Stimulated activated CD4-positive, alpha-beta T cell treated with anti-CD3 and anti-CD28 coated beads, Interleukin-12 subunit alpha, Interleukin-12 subunit beta, amount 100 ng/mL, for 4 hours (primary cell): ENCODE results near the gene CTNND2.

ENCODE experiments used
- DNase-seq: peaks from one replicate; pipeline ENCODE4 v3.0.0-alpha.2; 2020

Gene CTNND2

DNA sequence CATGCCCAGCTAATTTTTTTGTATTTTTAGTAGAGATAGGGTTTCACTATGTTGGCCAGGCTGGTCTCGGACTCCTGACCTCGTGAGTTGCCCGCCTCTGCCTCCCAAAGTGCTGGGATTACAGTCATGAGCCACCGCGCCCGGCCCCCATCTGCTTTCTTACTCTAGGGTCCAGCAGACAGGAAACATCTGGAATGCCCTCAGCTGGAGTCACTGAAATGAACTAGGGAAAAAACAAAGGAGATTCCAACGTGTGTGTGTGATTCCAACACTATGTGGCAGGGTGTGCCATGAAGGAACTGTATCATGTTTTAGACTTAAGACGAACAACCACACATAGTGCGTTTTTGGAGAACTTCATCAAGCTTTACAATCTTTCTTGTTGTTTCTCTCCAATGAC, 603.1 kb downstream of the CTNND2 start:
- no peak for DNase-seq

DNA sequence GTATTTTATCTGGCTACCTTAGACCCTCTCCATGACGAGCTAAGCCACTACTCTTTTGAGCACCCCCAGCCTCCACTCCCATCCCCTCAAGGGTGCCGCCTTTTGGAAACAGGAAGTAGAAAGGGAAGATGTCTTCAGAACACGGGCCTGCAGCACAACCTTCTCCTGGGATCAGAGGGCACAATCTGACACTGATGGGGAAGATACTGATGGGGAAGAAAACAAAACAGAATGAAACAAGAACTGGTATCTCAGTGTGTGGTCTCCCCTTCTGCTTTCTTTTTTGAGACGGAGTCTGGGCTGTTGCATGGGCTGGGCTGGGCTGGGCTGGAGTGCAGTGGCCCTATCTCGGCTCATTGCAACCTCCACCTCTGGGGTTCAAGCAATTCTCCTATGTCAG, 603.5 kb downstream of the CTNND2 start:
- DNase-seq = no peak

DNA sequence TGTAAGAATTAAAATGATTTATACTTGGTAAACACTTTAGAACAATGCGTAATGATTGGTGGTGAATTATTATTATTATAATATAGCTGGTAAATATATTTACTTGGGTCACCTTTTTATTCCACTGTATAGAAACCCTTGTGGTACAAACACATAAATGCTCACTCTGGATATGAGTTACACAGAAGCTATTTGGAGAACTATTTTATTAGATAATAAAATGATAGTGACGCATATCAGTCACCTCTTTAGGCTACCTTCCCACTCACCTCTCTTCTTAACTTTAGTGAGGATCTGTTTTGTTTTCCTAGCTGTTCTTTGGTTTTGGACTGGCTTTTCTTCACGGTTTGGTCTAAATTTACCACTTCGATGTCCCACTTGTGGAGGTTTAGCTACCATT, 605.4 kb downstream of the CTNND2 start:
- no peak for DNase-seq

DNA sequence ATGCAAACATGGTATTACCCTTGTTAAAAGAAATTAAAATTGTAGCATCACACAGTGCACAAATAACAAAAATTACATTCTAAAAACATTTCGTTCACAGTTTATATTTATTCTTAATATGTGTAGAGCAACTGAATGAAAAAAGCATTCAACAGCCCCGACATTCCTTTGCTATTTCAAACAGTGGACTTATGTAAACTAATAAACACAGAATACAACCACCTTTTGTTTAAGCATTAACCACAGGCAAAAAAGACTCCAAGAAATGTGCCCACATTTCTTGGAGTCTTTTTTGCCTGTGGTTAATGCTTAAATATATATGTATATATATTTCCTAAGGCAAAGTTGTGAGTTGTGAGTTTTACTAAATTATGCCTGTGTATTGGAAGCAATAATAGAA, 610.7 kb downstream of the CTNND2 start:
- DNase-seq = no peak

DNA sequence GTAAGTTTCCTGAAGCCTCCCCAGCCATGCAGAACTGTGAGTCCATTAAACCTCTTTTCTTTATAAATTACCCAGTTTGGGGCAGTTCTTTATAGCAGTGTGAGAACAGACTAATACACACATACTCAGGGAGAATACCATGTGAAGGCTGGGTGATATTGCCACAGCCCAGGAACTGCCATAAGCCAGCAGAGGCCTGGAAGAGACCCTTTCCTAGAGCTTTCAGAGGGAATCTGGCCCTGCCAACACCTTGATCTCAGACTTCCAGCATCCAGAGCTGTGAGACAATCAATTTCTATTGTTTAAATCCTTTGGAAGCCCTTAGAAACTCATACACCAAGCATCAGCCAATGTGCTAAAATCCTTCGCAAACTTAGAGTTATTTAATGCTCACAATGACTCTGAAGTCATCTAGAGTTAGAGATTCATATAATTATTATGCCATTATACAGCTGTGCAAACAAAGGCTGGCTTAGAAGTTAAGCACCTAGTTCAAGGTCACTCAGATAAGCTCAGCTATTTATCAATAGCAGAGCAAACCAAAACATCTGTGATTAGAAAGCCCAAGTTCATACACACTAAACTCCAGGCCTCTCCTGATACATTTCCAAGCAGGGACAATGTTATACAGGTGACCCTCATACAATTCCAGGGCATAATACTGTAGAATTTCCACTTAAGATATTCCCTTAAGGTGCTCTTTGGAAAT, 611.4 kb downstream of the CTNND2 start:
- DNase-seq = no peak

DNA sequence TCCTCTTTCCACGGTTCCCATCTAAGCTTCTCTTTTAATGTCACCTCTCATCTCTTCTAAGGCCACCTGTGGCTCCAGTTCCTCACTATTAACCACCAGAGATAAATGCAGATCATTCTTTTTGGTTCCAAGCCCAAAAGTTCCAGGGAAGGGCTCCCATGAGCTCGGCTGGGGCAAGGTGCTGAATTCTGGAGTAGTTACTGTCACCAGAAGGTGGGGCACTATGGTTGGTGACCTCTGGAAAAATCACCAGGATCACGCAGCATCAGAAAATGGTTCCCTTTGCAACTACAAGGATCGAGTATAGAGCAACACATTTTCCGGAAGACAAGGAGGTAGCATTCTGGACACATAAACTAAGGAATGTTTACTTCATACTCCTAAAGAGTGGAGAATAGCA, 614.5 kb downstream of the CTNND2 start:
- no peak for DNase-seq

DNA sequence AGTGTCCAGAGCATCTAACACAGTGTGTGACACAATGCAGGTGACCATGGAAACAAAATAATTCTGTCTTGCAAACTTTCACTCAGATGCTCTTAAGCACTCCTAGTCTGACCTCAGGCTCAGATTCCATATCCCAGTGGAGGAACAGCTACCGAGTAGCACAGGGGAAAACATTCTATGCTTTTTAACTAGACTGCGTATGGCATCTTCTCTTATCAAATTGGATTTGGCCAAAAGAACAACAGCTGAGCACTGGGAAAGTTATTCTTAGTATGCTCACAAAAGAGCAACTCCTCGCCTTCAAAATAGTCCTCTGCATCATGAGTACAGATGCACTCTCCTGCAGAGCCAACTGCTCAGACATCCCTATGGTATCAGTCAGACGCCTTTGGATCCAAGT, 615.0 kb downstream of the CTNND2 start:
- no peak for DNase-seq

DNA sequence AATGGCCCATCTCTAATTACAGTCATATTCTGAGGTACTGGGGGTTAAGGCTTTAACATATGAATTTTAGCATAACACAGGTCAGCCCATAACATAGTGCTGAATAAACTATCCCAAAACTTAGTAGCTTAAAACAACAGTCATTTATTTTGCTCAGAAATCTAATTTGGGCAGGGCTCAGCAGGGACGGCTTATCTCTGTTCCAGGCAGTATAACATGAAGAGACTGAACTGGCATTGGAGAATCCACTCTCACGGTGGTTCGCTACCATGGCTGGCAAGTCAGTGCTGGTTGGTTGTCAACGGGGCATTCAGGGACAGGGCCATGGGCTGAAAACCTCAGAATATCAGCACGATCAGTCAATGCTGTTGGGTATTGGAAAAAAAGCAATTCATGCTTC, 622.4 kb downstream of the CTNND2 start:
- no peak for DNase-seq

DNA sequence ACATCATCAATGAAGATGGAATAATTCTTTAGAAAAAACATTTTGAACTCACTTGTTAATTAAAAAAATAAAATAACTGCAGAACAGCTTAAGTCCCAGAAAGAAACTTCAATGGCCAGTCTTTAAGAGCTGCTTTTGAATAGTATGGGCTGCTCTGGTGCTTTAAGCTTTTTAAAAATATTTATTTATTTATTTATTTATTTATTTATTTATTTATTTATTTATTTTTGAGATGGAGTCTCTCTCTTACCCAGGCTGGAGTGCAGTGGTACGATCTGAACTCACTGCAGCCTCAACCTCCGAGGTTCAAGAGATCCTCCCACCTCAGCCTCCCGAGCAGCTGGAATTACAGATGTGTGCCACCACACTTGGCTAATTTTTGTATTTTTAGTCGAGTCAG, 626.9 kb downstream of the CTNND2 start:
- DNase-seq = no peak

DNA sequence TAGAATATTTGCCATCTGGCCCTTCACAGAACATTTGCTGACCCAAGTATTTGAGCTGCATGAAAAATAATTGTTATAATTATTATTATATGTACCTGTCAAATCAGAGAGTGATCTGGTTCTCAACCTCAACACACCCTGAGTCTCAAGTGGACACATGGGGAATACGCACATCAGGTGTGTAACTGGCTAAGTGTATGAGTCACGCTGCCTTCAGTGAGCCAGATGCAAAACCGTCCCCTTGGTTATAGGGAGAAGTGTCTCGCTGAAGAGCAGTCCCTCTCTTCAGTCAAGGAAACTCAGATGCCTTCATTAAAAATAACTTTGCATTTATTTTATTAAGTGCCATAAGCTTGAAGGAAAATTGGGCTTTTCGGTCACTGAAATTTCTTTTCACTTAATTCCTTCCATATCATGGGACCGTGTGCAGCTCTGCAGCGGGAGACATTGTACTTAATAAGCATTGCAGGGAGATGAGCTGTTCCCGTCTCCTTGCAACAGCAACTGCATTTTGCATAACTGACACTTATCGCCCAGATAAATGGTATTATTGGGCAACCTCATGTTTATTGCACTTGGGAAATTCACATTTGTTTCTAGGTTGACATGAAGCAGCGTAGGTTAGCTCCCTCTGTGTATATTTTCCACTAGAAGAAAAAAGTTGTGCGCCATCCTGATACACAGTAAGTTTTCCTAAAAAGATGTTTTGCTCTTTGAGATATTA, 630.9 kb downstream of the CTNND2 start:
- DNase-seq = no peak

DNA sequence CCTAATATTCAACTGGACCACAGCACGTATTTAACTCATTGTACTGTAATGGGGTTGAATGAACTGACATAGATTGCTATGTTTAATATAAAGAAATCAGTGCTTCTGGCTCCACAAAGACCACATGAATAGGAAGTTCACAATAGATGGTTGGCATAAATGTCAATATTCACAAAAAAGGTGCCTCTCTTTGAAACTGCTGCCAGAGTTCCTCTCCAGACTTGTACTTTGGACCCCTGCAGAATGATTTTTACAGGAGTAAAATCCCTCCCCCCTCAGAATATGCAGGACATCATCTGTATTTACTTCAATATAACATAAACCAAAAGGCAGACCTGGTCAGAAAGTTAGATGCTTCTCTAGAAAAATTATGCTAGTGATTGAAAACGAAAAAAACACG, 634.7 kb downstream of the CTNND2 start:
- DNase-seq = no peak

DNA sequence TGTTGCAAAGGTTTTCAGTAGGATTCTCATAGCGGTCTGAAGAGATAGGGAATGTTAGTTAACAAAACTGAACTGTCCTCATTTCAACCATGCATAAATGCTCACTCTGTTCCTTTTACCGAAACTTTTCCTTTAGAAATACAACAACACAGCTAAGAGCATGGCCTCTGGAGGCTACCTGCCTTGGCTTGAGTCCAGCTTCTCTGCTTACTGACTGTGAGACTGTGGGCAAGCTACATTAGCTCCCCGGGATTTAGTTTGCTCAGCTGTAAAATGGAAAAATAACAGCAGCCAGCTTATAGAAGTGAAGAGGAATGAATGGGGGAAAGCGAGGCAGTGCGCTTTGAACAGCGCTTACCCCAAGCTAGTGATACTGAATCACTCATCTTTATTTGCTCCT, 635.4 kb downstream of the CTNND2 start:
- no peak for DNase-seq

DNA sequence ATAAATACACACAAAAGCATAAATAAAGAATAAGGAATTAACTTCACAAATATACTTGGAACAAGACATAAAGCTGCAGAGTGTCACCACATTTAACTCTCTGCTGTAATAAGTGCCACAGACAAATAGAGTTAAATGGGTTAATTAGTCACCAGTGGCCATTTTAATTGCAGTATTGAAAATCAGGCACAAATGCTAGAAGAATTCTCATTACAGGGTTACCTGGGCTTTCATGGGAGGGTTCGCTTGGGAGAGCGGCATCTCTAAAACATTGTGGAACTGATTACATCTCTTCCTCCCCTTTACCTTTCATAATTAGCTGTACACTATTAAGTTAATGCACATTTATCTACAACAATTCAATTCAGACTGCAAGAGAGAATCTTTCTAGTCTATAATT, 637.9 kb downstream of the CTNND2 start:
- no peak for DNase-seq

DNA sequence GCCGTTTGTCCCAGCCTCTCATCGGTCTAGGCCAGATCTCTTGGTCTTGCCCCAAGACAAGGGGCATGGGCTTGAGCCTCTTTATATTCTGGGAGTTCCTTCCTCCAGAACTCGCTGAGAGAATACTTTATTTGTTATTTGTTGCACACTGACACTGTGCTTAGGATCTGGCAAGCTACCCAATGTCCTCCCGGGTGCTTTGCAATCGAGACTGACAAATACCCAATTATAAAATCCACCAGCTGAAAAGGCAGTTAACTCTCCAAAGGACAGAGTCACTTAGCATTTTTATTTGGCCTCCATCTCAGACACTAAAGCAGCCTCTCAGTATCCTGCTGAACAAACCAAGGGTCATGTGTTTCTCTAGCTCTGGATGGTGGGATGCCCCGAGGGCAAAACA, 643.0 kb downstream of the CTNND2 start:
- no peak for DNase-seq

DNA sequence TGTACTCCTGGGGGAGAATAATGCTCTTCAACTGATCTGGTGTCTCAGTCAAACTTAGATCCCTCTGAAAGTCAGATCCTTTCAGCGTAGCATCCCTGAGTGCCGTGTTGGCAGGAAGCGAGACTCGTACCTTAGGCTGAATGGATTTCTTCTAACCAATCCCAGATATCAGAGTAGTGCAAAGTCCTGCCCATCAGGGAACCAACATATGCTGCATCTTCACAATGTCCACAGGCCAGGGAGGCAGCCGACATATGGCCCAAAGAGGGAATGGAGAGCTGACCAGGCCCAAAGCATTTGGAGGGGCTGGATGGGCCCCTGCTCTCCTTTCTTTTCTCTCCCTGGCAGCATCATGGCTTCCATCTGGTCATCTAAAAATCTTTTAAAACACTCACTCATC, 646.2 kb downstream of the CTNND2 start:
- DNase-seq = no peak

DNA sequence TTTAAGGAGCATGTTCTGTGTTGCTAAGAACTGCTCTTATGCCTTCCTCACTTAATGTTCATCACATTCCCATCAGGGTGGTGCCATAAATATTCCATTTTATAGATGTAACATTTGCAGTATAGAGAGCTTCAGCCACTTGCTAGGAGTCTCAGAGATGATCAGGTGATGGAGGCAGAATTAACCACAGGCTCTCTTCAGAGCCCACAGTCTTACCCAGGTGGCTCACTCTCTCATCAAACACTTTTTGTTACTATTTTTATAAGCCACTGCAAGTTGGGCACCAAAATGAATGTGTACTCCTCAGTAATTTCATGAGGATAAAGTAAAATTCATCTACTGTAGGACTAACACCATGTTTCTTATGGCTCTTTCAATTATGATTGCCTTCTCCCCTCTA, 651.7 kb downstream of the CTNND2 start:
- DNase-seq = no peak

DNA sequence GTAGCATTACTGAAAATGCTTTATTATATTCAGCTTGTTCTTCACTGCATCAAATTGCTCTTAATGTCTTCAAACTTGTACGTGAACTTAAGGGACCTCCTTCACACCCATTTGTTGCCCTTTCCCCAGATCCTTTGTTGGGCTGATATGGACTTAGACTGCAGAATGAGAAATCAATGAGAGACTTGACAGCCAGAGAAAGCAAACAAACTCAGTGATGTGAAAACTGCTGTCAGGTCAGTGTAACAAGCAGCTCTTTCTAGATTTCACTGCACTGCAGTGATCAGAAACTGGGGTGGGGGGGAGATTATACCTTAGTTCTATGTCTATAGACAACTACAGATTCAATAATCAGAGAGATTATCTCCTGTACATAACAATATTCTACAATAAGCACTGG, 652.2 kb downstream of the CTNND2 start:
- DNase-seq = no peak

DNA sequence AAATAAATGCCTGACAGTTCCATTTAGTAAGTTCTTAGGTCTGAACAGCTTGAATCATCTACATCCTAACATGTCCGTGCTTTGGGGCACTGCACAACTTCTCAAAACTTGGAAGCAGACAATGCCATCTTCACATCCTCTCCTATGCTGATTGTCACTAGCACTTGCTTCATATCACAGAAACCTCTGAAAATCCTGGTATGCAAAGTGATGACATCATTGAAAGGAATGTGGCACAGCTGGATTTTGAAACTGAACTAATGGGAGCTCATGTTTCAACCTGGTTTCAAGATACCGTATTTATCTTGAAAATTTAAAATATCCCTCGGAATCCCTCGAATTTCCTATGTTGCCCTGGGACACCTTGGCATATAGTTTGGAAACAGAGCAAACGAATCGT, 653.0 kb downstream of the CTNND2 start:
- DNase-seq = no peak

DNA sequence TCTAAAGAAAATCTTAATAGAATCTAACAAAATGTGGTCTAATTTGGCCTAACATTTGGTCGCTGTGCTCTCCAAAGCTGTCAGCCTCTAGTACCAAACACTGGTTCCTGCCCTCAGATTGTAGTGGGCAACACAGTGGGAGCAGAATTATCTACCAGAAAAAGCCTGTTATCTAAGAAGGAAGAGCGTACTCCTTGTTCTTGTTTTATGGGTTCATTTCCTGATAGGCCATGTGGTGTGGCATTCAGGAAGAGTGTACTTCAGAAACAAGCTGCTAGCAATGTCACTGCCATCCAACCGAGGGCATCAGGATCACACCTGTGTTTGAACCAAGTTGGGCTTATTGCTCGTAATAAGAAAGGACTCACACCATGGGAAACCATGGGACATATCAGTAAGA, 655.3 kb downstream of the CTNND2 start:
- DNase-seq = no peak

DNA sequence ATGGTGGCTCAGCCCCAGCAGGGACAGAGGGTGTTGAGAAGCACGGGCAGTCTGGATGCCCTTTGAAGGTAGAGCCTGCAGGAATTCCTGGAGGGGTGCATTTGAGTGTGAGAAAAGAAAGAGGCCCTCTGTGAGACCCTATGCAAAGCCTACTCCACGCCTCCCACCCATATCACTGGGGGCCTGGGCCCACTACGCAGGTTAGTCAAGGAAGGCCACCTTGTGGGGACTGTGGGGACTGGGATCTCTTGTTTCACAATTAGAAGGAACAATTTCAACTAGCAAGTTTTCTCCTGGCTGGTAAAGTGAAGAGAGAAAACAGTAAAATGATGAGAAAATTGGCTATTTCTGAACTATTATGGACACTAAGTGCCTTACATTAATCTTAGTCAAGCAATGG, 657.0 kb downstream of the CTNND2 start:
- no peak for DNase-seq

DNA sequence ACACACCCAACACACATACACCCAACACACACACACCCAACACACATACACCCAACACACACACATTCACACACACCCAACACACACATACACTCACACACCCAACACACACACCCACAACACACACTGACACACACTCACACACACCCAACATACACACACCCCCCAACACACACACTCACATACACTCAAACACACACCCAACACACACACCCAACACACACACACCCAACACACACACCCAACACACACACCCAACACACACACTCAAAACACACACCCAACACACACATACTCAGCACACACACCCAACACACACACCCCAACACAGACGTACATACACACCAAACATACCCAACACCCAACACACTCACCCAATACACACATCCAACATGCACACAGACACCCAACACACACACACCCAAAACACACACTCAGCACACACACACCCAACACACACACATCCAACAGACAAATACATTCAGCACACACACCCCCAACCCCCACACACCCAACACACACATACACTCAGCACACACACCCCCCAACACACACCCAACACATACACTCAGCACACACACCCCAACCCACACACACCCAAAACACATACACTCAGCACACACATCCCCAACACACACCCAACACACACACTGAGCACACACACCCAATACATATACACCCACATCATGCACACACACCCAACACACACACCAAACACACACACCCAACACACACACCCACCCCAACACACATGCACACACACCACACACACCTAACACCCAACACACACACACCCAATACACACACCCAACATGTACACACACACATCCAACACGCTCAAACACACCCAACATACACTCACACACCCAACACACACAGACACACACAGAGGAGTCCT, 663.7 kb downstream of the CTNND2 start:
- no peak for DNase-seq

DNA sequence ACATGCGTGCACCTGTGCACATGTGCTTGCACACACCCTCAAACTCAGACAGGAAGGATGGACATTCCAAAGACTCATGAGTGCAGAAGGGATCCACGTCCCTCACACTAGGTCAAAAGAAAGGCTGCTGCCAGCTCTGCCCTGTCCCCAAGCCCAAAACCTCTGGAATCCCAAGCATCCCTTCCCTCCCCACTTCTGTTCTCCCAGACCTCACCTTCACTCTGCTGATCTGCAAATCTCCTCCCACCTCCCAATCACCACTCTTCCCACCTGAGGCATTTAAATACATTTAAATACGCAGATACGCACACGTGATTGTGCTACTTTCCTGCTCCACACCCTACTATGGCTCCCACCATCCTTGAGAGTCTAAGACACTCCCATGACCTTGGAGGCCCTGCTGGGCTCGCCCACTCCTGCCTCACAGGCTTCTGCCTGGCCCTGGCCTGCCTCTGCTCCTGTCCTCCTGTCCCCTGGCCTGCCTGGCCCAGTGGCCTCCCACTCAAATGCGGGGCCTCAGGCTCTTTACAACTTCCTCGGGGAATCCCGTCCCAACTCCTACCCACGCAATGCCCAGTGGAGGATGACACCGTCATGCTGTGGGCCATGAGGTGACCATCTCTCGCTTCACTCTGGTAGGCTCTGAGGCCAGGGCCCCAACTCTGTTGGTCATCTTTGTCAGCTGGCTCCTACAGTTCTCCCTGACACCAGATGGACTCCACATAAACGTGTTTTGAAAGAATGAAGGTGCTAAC, 664.8 kb downstream of the CTNND2 start:
- DNase-seq = no peak

DNA sequence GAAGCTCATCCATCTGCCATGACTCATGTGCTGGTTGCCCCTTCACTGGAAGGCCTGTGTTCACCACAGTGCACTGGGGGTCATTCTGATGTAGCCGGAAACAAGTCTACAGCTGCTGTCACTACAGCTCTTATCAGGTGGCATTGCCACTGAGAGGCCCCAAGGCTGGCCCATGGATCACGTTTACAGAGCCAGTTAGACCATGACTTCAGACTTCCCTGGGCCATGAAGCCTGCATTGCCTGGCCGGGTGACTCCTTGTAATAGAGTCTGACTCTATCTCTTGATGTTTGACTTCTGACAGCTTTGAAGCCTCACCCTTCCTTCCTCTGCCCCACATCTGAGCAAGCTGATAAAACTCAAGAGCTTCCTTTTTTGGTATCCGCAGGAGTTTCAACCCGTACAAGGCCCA, 669.7 kb downstream of the CTNND2 start:
- DNase-seq = no peak
